KMS-11 (cell line): ENCODE results near the gene ANKRD35.

Experiments
- H2AFZ ChIP-seq: fragments of 200-600 bp; sonication (generic); 2 replicates; pipeline ENCODE4 v1.6.1; 2016; ENCODE audit warnings: antibody characterized with exemption, mixed run types, low read depth
- H3K27ac ChIP-seq: fragments of 200-600 bp; sonication (generic); 2 replicates; pipeline ENCODE4 v1.6.1; 2016; ENCODE audit warnings: mild to moderate bottlenecking, mixed run types
- H3K27me3 ChIP-seq: fragments of 200-600 bp; sonication (generic); 2 replicates; pipeline ENCODE4 v1.6.1; 2017; ENCODE audit warnings: mild to moderate bottlenecking, low read depth, mixed run types, moderate library complexity; ENCODE audit not compliant: insufficient read depth
- H3K36me3 ChIP-seq: fragments of 200-600 bp; sonication (generic); 2 replicates; pipeline ENCODE4 v1.6.1; 2017; ENCODE audit warnings: mild to moderate bottlenecking, mixed run types; ENCODE audit not compliant: insufficient read depth
- H3K4me1 ChIP-seq: fragments of 200-600 bp; sonication (generic); 2 replicates; pipeline ENCODE4 v1.6.1; 2016; ENCODE audit warnings: mild to moderate bottlenecking, low read depth, mixed run types; ENCODE audit not compliant: poor library complexity, severe bottlenecking
- H3K4me2 ChIP-seq: fragments of 200-600 bp; sonication (generic); 2 replicates; pipeline ENCODE4 v1.7.0; 2016; ENCODE audit warnings: mild to moderate bottlenecking, mixed run types
- H3K4me3 ChIP-seq: fragments of 200-600 bp; sonication (generic); IDR thresholded peaks from 2 replicates; pipeline ENCODE4 v1.6.1; 2017; ENCODE audit warnings: low read depth, low read length, mixed read lengths; ENCODE audit not compliant: insufficient read depth
- H3K79me2 ChIP-seq: fragments of 200-600 bp; sonication (generic); 2 replicates; pipeline ENCODE4 v1.6.1; 2016; ENCODE audit warnings: low read depth, mixed run types; ENCODE audit not compliant: insufficient read depth
- H3K9ac ChIP-seq: fragments of 200-600 bp; sonication (generic); 2 replicates; pipeline ENCODE4 v1.6.1; 2016; ENCODE audit warnings: mild to moderate bottlenecking, mixed run types
- H4K20me1 ChIP-seq: fragments of 200-600 bp; sonication (generic); 2 replicates; pipeline ENCODE4 v1.6.1; 2016; ENCODE audit warnings: mild to moderate bottlenecking, mixed run types; ENCODE audit not compliant: insufficient read depth
- CTCF ChIP-seq: fragments of 200-600 bp; sonication (generic); conservative IDR thresholded peaks from 2 replicates; pipeline ENCODE4 v1.6.1; 2017; ENCODE audit warnings: low read depth, mild to moderate bottlenecking, antibody characterized with exemption, low read length, moderate library complexity, mixed read lengths

The ANKRD35 gene

GRCh38 chr1:145857170-145857569 is 28.5 kb downstream of the ANKRD35 start:
- Histone ChIP-seq H3K36me3 (peaks cover 4% of the 10 kb centered on the region; the same call in 1 of the 2 replicates), H3K9ac (no peak overlapping the region)

GRCh38 chr1:145855426-145855948 is 30.2 kb downstream of the ANKRD35 start:
- Histone ChIP-seq H3K79me2 (no peaks in the 10 kb centered on the region), H2AFZ (no peak overlapping the region), H3K36me3 (peaks cover 7% of the 10 kb centered on the region; the same call in 1 of the 2 replicates), H3K4me2 (no peak overlapping the region), H3K4me1 (peaks cover 15% of the 10 kb centered on the region), H3K4me3 (no peak overlapping the region), H3K27me3 (no peaks in the 10 kb centered on the region), H3K27ac (no peak overlapping the region), H3K9ac (no peak overlapping the region), H4K20me1 (no peaks in the 10 kb centered on the region)
- peak; percentile 52 for TF ChIP-seq CTCF

More at GRCh38 chr1:145857170-145857569, 28.5 kb downstream of the ANKRD35 start:
- no peaks in the 10 kb centered on the region for H3K27me3 ChIP-seq
- no peak overlapping the region for H3K4me3 ChIP-seq
- H2AFZ ChIP-seq = no peak overlapping the region
- H3K4me2 ChIP-seq = no peak overlapping the region
- no peaks in the 10 kb centered on the region for H3K79me2 ChIP-seq
- no peaks in the 10 kb centered on the region for H4K20me1 ChIP-seq
- no peak overlapping the region for H3K27ac ChIP-seq
- TF ChIP-seq CTCF = no peak
- peaks cover 17% of the 10 kb centered on the region for H3K4me1 ChIP-seq

- Histone ChIP-seq H4K20me1 (no peaks in the 10 kb centered on the region), H3K9ac (no peak overlapping the region), H3K27me3 (no peaks in the 10 kb centered on the region), H3K4me2 (no peak overlapping the region), H3K4me1 (peaks cover 17% of the 10 kb centered on the region), H2AFZ (no peak overlapping the region), H3K4me3 (no peak overlapping the region), H3K36me3 (peaks cover 3% of the 10 kb centered on the region; the same call in 1 of the 2 replicates), H3K79me2 (no peaks in the 10 kb centered on the region), H3K27ac (no peak overlapping the region)
- peak; percentile 85 for TF ChIP-seq CTCF
These were observed 36.1 kb downstream of the ANKRD35 start for GRCh38 chr1:145849356-145850160.

- Histone ChIP-seq H3K4me3 (no peak overlapping the region), H3K36me3 (peaks cover 3% of the 10 kb centered on the region; the same call in 1 of the 2 replicates), H3K9ac (no peak overlapping the region), H3K4me2 (no peak overlapping the region), H3K79me2 (no peaks in the 10 kb centered on the region), H3K27ac (no peak overlapping the region), H3K4me1 (peaks cover 35% of the 10 kb centered on the region), H3K27me3 (no peaks in the 10 kb centered on the region), H4K20me1 (no peaks in the 10 kb centered on the region), H2AFZ (no peak overlapping the region)
- TF ChIP-seq CTCF = no peak
These were observed 37.8 kb downstream of the ANKRD35 start for GRCh38 chr1:145847827-145848226.
